ENCODE data around the gene SH3BP1. TPM values are rescaled to one million over a fixed set of nuclear protein-coding genes. Genes with fewer than 3 reads are reported as not detected.

Gene SH3BP1
- total RNA-seq, 1 donor from 2014 or later = 15.1 TPM

- TF ChIP-seq CTCF (conservative IDR thresholded peaks at IDR 0.05; ENCODE audit: low read depth, low read length) = no peak
- DNase-seq (ENCODE audit: low read depth) = no peak
- H3K4me3 ChIP-seq (ENCODE audit: low read depth, low read length) = no peak overlapping the region
Measured at GRCh38 chr22:37703906-37704305, 64.4 kb downstream of the SH3BP1 start.

GRCh38 chr22:37704645-37705044 lies 65.2 kb downstream of the SH3BP1 start:
- TF ChIP-seq CTCF (conservative IDR thresholded peaks at IDR 0.05; ENCODE audit: low read depth, low read length) = no peak
- no peak overlapping the region for H3K4me3 ChIP-seq (ENCODE audit: low read depth, low read length)
- DNase-seq (ENCODE audit: low read depth) = no peak

- TF ChIP-seq CTCF (conservative IDR thresholded peaks at IDR 0.05; ENCODE audit: low read depth, low read length) = no peak
- no peak for DNase-seq (ENCODE audit: low read depth)
- H3K4me3 ChIP-seq (ENCODE audit: low read depth, low read length) = no peak overlapping the region
Measured at GRCh38 chr22:37705205-37705604, 65.7 kb downstream of the SH3BP1 start.

Other genes starting within 250 kb of the SH3BP1 start
- gene ELFN2, start 212.2 kb upstream of the SH3BP1 start, total RNA-seq = 4.6 and 11.7 TPM in 2 replicates
- gene MFNG, start 153.3 kb upstream of the SH3BP1 start, total RNA-seq = 0.07 TPM in 1 of 2 replicates, not detected in the other
- gene CARD10, start 120.3 kb upstream of the SH3BP1 start, total RNA-seq = 60.0 and 63.8 TPM in 2 replicates
- gene CDC42EP1, start 79.2 kb upstream of the SH3BP1 start, total RNA-seq = 102 and 110 TPM in 2 replicates
- gene LGALS2, start 59.6 kb upstream of the SH3BP1 start, total RNA-seq = not detected in 2 replicates
- gene GGA1, start 30.8 kb upstream of the SH3BP1 start, total RNA-seq = 43.8 and 49.6 TPM in 2 replicates
- gene PDXP, start 19.1 kb downstream of the SH3BP1 start, total RNA-seq = 21.0 and 42.3 TPM in 2 replicates
- 1,711 and 1,833 TPM in 2 replicates for gene LGALS1, start 36.0 kb downstream of the SH3BP1 start, total RNA-seq
- gene NOL12, start 46.7 kb downstream of the SH3BP1 start, total RNA-seq = 18.2 and 47.9 TPM in 2 replicates
- 75.1 and 82.2 TPM in 2 replicates for gene TRIOBP, start 57.4 kb downstream of the SH3BP1 start, total RNA-seq
- gene GCAT, start 168.3 kb downstream of the SH3BP1 start, total RNA-seq = 29.1 and 36.0 TPM in 2 replicates
- gene GALR3, start 183.7 kb downstream of the SH3BP1 start, total RNA-seq = not detected in 2 replicates
- 38.6 and 41.9 TPM in 2 replicates for gene ANKRD54, start 204.7 kb downstream of the SH3BP1 start, total RNA-seq
- gene EIF3L, start 209.8 kb downstream of the SH3BP1 start, total RNA-seq = 333 and 418 TPM in 2 replicates

All from epithelial cell of proximal tubule (primary cell).